Kidney epithelial cell (primary cell): Measurements from ENCODE around the gene AFM. TPM values are rescaled to one million over a fixed set of nuclear protein-coding genes. Genes with fewer than 3 reads are reported as not detected.

ENCODE experiments used
- DNase-seq: peaks from one replicate; pipeline ENCODE4 v3.0.0-alpha.2; 2010; ENCODE audit warnings: low read depth
- H3K27me3 ChIP-seq: 2 replicates; pipeline ENCODE4 v1.6.0; 2011; ENCODE audit warnings: low read length; ENCODE audit not compliant: control insufficient read depth, insufficient read depth
- H3K36me3 ChIP-seq: 2 replicates; pipeline ENCODE4 v1.5.1; 2011; ENCODE audit warnings: low read length; ENCODE audit not compliant: control insufficient read depth, insufficient read depth
- H3K4me3 ChIP-seq: 2 replicates; pipeline ENCODE4 v1.5.1; 2011; ENCODE audit warnings: low read depth, mild to moderate bottlenecking, control low read depth, low read length
- CTCF ChIP-seq: IDR thresholded peaks from 2 replicates; pipeline ENCODE4 v1.5.1; 2011; ENCODE audit warnings: mild to moderate bottlenecking, moderate library complexity, low read length, control low read depth, inconsistent platforms; ENCODE audit not compliant: insufficient read depth, poor library complexity, severe bottlenecking
- total RNA-seq: library from RNA; depleted of rRNA; stranded (reverse); fragments of >200 nt; gene quantifications from 2 replicates; pipeline ENCODE4 v1.2.3, GENCODE V29; 2015

The AFM gene
- total RNA-seq, 1 donor from 2014 or later, result not detected

GRCh38 chr4:73446336-73446938, 35.1 kb upstream of the AFM start:
- Histone ChIP-seq H3K27me3 (no peaks in the 10 kb centered on the region), H3K4me3 (no peak overlapping the region), H3K36me3 (no peaks in the 10 kb centered on the region)
- TF ChIP-seq CTCF, result peak; percentile 87
- DNase-seq, result no peak

DNA sequence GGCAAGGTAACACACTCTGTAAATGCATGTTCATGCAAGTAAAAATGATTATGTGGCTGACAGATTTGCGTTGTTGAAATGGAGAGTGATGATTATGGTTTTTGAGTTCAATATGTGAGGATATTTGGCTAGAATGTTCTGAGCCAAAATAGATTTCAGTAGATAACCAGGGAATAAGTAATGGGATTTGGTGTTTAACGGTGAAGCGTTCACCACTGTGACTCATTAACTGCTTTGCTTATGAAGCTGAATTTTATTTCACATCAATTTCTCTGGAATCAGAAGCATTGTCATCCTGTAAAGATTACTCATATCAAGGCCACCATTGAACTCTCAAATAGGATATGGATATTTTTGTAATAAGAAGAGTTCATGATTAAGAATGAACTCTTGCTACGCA, 33.9 kb upstream of the AFM start:
- no peak for TF ChIP-seq CTCF
- no peak for DNase-seq
- no peaks in the 10 kb centered on the region for H3K27me3 ChIP-seq
- H3K36me3 ChIP-seq, result no peaks in the 10 kb centered on the region
- no peak overlapping the region for H3K4me3 ChIP-seq

- no peak overlapping the region for H3K4me3 ChIP-seq
- no peak for TF ChIP-seq CTCF
- no peaks in the 10 kb centered on the region for H3K27me3 ChIP-seq
- H3K36me3 ChIP-seq, result no peaks in the 10 kb centered on the region
- no peak for DNase-seq
These were observed 32.9 kb upstream of the AFM start for GRCh38 chr4:73448448-73449203.

GRCh38 chr4:73450398-73451004, 31.0 kb upstream of the AFM start:
- TF ChIP-seq CTCF, result no peak
- Histone ChIP-seq H3K36me3 (no peaks in the 10 kb centered on the region), H3K27me3 (no peaks in the 10 kb centered on the region), H3K4me3 (no peak overlapping the region)
- peak; percentile 34 for DNase-seq

DNA sequence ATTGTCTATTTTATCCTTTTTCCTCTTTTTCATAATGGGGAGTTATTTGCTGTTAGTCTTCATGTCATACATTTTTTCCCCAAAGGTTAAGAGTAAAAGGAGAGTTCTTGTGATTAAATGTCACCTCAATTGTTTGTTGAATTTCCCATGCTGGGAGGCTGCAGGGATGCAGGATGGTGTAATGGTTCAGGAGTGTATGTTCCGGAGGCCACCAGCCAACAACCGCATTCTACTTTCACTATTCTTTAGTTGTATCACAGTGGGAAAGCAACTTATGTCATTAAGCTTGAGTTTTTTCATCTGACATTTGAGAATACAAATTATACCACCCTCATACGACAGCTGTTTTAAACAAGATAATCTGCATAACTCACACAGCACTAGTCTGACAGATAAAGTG, 30.1 kb upstream of the AFM start:
- Histone ChIP-seq H3K4me3 (no peak overlapping the region), H3K36me3 (no peaks in the 10 kb centered on the region), H3K27me3 (no peaks in the 10 kb centered on the region)
- DNase-seq, result no peak
- TF ChIP-seq CTCF, result no peak
